ENCODE measurements around the gene IRAK2.

- TF ChIP-seq CTCF (IDR thresholded peaks at IDR 0.05) (no peak), POLR2A (IDR thresholded peaks at IDR 0.05) (no peak)
Measured at GRCh38 chr3:10233988-10234387, 69.3 kb downstream of the IRAK2 start.
